ENCODE measurements around the gene IFNA14. TPM values are rescaled to one million over a fixed set of nuclear protein-coding genes. Genes with fewer than 3 reads are reported as not detected.
"Not testable (repeated sequence)": the region's sequence is repeated elsewhere in the genome, so short reads cannot be mapped to it uniquely, and the experiment has no call there.

Gene IFNA14
- total RNA-seq, 1 donor from 2014 or later: not detected

GRCh38 chr9:21252721-21253547 lies 13.1 kb upstream of the IFNA14 start:
- TF ChIP-seq, protein P1, sequence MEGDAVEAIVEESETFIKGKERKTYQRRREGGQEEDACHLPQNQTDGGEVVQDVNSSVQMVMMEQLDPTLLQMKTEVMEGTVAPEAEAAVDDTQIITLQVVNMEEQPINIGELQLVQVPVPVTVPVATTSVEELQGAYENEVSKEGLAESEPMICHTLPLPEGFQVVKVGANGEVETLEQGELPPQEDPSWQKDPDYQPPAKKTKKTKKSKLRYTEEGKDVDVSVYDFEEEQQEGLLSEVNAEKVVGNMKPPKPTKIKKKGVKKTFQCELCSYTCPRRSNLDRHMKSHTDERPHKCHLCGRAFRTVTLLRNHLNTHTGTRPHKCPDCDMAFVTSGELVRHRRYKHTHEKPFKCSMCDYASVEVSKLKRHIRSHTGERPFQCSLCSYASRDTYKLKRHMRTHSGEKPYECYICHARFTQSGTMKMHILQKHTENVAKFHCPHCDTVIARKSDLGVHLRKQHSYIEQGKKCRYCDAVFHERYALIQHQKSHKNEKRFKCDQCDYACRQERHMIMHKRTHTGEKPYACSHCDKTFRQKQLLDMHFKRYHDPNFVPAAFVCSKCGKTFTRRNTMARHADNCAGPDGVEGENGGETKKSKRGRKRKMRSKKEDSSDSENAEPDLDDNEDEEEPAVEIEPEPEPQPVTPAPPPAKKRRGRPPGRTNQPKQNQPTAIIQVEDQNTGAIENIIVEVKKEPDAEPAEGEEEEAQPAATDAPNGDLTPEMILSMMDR (IDR thresholded peaks at IDR 0.05): peak; percentile 50
- ATAC-seq: peak; percentile 69 to 77
- Histone ChIP-seq H3K4me3 (no peak overlapping the region), H3K36me3 (no peaks in the 10 kb centered on the region), H3K27ac (no peak overlapping the region), H3K4me1 (no peaks in the 10 kb centered on the region), H3K9me3 (no peaks in the 10 kb centered on the region), H3K27me3 (ENCODE audit: low read depth) (no peaks in the 10 kb centered on the region)
- DNase-seq: peak; percentile 57
- intact Hi-C loops (cut with DNase I): no loop called here

- Histone ChIP-seq H3K36me3 (no peaks in the 10 kb centered on the region), H3K27ac (no peak overlapping the region), H3K27me3 (ENCODE audit: low read depth) (no peaks in the 10 kb centered on the region), H3K4me3 (no peak overlapping the region), H3K9me3 (no peaks in the 10 kb centered on the region), H3K4me1 (no peaks in the 10 kb centered on the region)
- TF ChIP-seq, protein P1 (IDR thresholded peaks at IDR 0.05): no peak
- DNase-seq (no peak), ATAC-seq (no peak)
- intact Hi-C loops (cut with DNase I): no loop called here
These were observed 11.8 kb upstream of the IFNA14 start for GRCh38 chr9:21251638-21252037.

DNA sequence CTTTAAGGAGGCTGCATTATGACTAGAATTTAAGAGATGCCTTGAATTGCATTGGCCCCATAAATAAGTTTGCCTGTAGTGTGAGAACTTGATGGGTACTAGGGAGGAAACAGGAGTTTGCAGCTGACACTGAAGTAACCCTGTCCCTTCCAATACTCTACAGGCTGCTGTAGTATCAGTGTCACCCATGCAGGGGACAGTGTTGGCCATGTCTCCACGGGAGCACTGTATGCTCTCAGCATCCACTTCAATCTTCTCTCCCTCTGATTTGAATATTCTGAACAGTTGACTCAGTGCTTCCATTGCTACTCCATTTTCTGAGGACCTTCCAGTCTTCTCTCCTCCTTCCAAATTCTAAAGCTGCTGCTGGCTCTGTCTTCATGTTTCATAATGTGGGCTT lies 11.4 kb upstream of the IFNA14 start:
- H3K27ac ChIP-seq: no peak overlapping the region
- intact Hi-C loops (cut with DNase I): no loop called here
- ATAC-seq (no peak), DNase-seq (no peak)
- no peaks in the 10 kb centered on the region for H3K36me3 ChIP-seq
- H3K9me3 ChIP-seq: no peaks in the 10 kb centered on the region
- TF ChIP-seq, protein P1 (IDR thresholded peaks at IDR 0.05): no peak
- H3K4me3 ChIP-seq: no peak overlapping the region
- no peaks in the 10 kb centered on the region for H3K27me3 ChIP-seq (ENCODE audit: low read depth)
- H3K4me1 ChIP-seq: no peaks in the 10 kb centered on the region

- DNase-seq: no peak
- no peaks in the 10 kb centered on the region for H3K4me1 ChIP-seq
- H3K4me3 ChIP-seq: no peak overlapping the region
- intact Hi-C loops (cut with DNase I): no loop called here
- no peaks in the 10 kb centered on the region for H3K27me3 ChIP-seq (ENCODE audit: low read depth)
- no peak for ATAC-seq
- H3K36me3 ChIP-seq: no peaks in the 10 kb centered on the region
- no peak overlapping the region for H3K27ac ChIP-seq
- no peaks in the 10 kb centered on the region for H3K9me3 ChIP-seq
- TF ChIP-seq, protein P1 (IDR thresholded peaks at IDR 0.05): no peak
These were observed 5.0 kb upstream of the IFNA14 start for GRCh38 chr9:21244836-21245235.

GRCh38 chr9:21236360-21236714 lies 3.5 kb downstream of the IFNA14 start:
- ATAC-seq; H3K27me3 ChIP-seq (ENCODE audit: low read depth); DNase-seq; intact Hi-C loops (cut with DNase I); H3K4me1 ChIP-seq; H3K9me3 ChIP-seq; H3K27ac ChIP-seq; H3K36me3 ChIP-seq; H3K4me3 ChIP-seq: not testable (repeated sequence)

Data from lower lobe of right lung (tissue), 2 donors.